Esophagus squamous epithelium (tissue), 5 donors: ENCODE data around the gene TBC1D10A. TPM values are rescaled to one million over a fixed set of nuclear protein-coding genes. Genes with fewer than 3 reads are reported as not detected.

Experiments used
- DNase-seq: peaks from one replicate; lab custom pipeline; 2025; lab: John Stamatoyannopoulos, UW
- H3K27ac ChIP-seq, 4 donors: fragments of 200-600 bp; sonication (generic); one replicate each; pipeline ENCODE4 v1.5.1; 2016 to 2019; ENCODE audit warnings: mild to moderate bottlenecking in 1 of 4
- H3K27me3 ChIP-seq, 4 donors: fragments of 200-600 bp; sonication (generic); 1 replicate in 3 of 4; 2 replicates in 1 of 4; pipeline versions ENCODE4 v1.5.1 to v1.6.0; 2017 to 2021; ENCODE audit warnings: antibody characterized with exemption in 1 of 4
- H3K36me3 ChIP-seq, 3 donors: fragments of 200-600 bp; sonication (generic); one replicate each; pipeline ENCODE4 v1.5.1; 2016 to 2019
- H3K4me1 ChIP-seq, 3 donors: fragments of 200-600 bp; sonication (generic); one replicate each; pipeline ENCODE4 v1.5.1; 2017 to 2019
- H3K4me3 ChIP-seq, 4 donors: fragments of 200-600 bp; sonication (generic); 1 replicate in 3 of 4; 2 replicates in 1 of 4; pipeline ENCODE4 v1.5.1; 2016 to 2019; ENCODE audit warnings: mild to moderate bottlenecking in 2 of 4, moderate library complexity in 1 of 4
- H3K9me3 ChIP-seq, 3 donors: fragments of 200-600 bp; sonication (generic); one replicate each; pipeline ENCODE4 v1.5.1; 2016 to 2019
- POLR2A ChIP-seq, 4 donors: fragments of 450-650 bp; IDR thresholded peaks; one replicate each; pipeline ENCODE4 v1.6.1; 2017; ENCODE audit warnings: antibody characterized with exemption in 4 of 4, mild to moderate bottlenecking in 4 of 4, moderate library complexity in 3 of 4
- WGBS, 2 donors: methylation state at CpG; one replicate each; pipeline ENCODE4 v1.1.5; 2018; 5-methylcytosine and 5-hydroxymethylcytosine counted together
- intact Hi-C: fragments of 100-400 bp; cut with DNase I; formaldehyde crosslinking; loops from one replicate; pipeline ENCODE4 v1.15.0; 2022
- total RNA-seq, 4 donors: library from RNA; depleted of rRNA; stranded (reverse); fragments of >200 nt; gene quantifications; one replicate each; pipeline ENCODE4 v1.1.0, GENCODE V29; 2016
- TF ChIP-seq, protein P1 (sequence below), 6 experiments: fragments of 450-650 bp in 4 of 6; fragments of 200-600 bp in 2 of 6; sonication (generic) in 2 of 6; IDR thresholded peaks; one replicate each; pipeline ENCODE4 v1.5.1; 2016 to 2019; ENCODE audit warnings: antibody characterized with exemption in 6 of 6, mild to moderate bottlenecking in 4 of 6, moderate library complexity in 4 of 6
- donor health status: DM: yes; HTN: yes; CAD: no.

Gene TBC1D10A
- total RNA-seq, 4 donors from 2014 or later: 40.7 to 55.1 (median 47.0) TPM

DNA sequence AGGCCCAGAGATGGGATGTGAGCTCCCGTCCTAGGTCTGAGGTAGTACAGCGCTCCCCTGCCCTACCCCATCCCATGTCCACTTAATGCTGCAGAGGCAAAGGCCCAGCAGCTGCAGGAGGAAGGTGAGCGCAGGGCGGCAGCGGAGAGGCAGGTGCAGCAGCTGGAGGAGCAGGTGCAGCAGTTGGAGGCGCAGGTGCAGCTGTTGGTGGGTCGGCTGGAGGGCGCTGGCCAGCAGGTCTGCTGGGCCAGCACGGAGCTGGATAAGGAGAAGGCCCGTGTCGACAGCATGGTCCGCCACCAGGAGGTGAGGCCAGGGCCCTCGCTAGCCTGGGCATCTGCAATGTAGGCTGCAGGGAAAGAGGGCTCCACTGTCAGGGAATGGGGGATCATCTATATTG lies 45.2 kb upstream of the TBC1D10A start:
- Histone ChIP-seq H3K36me3 (peaks cover 0 to 4% (median 0%) of the 10 kb centered on the region in 3 donors), H3K27ac (no peak overlapping the region), H3K4me1 (no peaks in the 10 kb centered on the region), H3K4me3 (no peak overlapping the region), H3K27me3 (no peaks in the 10 kb centered on the region), H3K9me3 (no peaks in the 10 kb centered on the region)
- WGBS, 2 donors: 62 to 73% methylated on average over 4 to 8 of the region's 13 CpGs
- TF ChIP-seq POLR2A (IDR thresholded peaks at IDR 0.05): no peak
- TF ChIP-seq, protein P1, sequence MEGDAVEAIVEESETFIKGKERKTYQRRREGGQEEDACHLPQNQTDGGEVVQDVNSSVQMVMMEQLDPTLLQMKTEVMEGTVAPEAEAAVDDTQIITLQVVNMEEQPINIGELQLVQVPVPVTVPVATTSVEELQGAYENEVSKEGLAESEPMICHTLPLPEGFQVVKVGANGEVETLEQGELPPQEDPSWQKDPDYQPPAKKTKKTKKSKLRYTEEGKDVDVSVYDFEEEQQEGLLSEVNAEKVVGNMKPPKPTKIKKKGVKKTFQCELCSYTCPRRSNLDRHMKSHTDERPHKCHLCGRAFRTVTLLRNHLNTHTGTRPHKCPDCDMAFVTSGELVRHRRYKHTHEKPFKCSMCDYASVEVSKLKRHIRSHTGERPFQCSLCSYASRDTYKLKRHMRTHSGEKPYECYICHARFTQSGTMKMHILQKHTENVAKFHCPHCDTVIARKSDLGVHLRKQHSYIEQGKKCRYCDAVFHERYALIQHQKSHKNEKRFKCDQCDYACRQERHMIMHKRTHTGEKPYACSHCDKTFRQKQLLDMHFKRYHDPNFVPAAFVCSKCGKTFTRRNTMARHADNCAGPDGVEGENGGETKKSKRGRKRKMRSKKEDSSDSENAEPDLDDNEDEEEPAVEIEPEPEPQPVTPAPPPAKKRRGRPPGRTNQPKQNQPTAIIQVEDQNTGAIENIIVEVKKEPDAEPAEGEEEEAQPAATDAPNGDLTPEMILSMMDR (IDR thresholded peaks at IDR 0.05): no peak
- DNase-seq: no peak
- intact Hi-C loops: no loop called here

- intact Hi-C loops: no loop called here
- 100% methylated on average over 1 of the region's 9 CpGs; no CpG with 5 or more reads in 1 of the 2 donors for WGBS, 2 donors
- Histone ChIP-seq H3K4me1 (no peaks in the 10 kb centered on the region), H3K27me3 (no peaks in the 10 kb centered on the region), H3K27ac (no peak overlapping the region), H3K36me3 (peaks cover 0 to 2% (median 0%) of the 10 kb centered on the region in 3 donors), H3K4me3 (no peak overlapping the region), H3K9me3 (no peaks in the 10 kb centered on the region)
- DNase-seq: no peak
- no peak for TF ChIP-seq POLR2A (IDR thresholded peaks at IDR 0.05)
- TF ChIP-seq, protein P1 (IDR thresholded peaks at IDR 0.05): no peak
Observed at GRCh38 chr22:30371321-30371720, 44.6 kb upstream of the TBC1D10A start.

DNA sequence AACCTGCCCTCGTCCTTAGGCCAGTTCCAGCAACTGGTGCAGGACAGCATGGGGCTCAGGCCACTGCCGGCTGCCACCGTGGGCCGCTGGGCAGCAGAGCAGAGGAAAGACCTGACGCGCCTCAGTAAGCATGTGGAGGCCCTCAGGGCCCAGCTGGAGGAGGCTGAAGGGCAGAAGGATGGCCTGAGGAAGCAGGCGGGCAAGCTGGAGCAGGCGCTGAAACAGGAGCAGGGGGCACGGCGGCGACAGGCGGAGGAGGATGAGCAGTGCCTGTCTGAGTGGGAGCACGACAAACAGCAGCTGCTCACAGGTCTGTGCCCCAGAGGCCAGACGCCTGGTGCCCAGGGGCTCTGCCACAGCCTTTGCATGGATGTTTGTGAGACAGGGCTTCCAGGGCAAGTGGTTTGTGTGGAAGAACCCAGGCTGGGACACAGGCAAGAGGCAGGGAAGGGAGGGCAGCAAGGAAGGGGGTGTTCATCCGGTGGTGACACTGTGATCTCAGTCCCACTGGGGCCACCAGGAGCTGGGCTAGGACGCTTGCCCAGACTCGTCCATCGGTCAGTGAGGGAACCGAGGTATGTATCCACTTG lies 44.0 kb upstream of the TBC1D10A start:
- no peak overlapping the region for H3K27ac ChIP-seq
- WGBS, 2 donors: 75 to 86% methylated on average over 10 of the region's 19 CpGs
- no peak for DNase-seq
- H3K4me1 ChIP-seq: no peaks in the 10 kb centered on the region
- TF ChIP-seq POLR2A (IDR thresholded peaks at IDR 0.05): no peak
- TF ChIP-seq, protein P1 (IDR thresholded peaks at IDR 0.05): no peak
- no peak overlapping the region for H3K4me3 ChIP-seq
- H3K36me3 ChIP-seq: peaks cover 0 to 8% (median 0%) of the 10 kb centered on the region in 3 donors
- no peaks in the 10 kb centered on the region for H3K27me3 ChIP-seq
- no peaks in the 10 kb centered on the region for H3K9me3 ChIP-seq
- intact Hi-C loops: no loop called here

DNA sequence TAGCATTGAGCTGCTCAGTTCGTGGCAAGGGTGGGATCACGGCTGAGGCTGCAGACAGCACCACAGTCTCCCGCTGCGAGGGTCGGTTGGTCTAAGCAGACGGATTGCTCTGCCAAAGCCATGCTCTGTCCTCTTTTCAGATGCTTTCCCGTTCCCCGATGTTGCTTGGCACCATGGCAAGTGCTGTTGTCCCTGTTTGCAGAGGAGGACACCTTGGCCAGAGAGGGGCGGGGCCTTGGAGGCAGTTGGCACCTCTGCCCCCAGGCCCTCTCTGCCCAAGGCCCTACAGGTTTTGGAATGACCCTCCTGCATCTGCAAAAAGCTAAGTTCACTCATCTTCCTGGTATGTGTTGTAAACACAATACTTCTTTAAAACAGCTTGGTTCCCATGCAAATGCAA lies 41.7 kb upstream of the TBC1D10A start:
- TF ChIP-seq POLR2A (IDR thresholded peaks at IDR 0.05): no peak
- TF ChIP-seq, protein P1 (IDR thresholded peaks at IDR 0.05): no peak
- Histone ChIP-seq H3K4me1 (no peaks in the 10 kb centered on the region), H3K9me3 (no peaks in the 10 kb centered on the region), H3K36me3 (peaks cover 0 to 9% (median 0%) of the 10 kb centered on the region in 3 donors), H3K27ac (no peak overlapping the region), H3K27me3 (no peaks in the 10 kb centered on the region), H3K4me3 (no peak overlapping the region)
- WGBS, 2 donors: 80 to 94% methylated on average over 3 to 7 of the region's 9 CpGs
- intact Hi-C loops: no loop called here
- no peak for DNase-seq

DNA sequence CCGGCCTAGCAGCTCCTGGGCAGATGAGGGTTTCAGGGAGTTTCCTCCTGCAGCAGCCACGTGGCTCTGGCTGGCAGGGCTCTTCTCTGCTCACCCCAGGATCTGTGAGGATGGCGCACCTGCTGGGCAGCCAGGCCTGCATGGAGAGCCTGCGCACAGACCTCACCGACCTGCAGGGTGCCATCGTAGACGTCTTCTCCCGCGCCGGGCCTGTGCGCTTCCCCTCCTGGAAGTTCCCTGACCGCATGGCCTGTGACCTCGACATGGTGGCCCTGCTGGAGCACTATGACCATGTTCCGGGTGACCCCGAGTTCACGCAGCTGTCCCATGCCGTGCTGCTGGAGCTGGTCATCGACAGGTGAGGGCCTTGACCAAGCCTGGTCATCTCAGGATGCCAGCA lies 39.1 kb upstream of the TBC1D10A start:
- WGBS, 2 donors: 89 to 90% methylated on average over 2 to 18 of the region's 18 CpGs
- Histone ChIP-seq H3K27me3 (no peaks in the 10 kb centered on the region), H3K36me3 (peaks cover 0 to 9% (median 0%) of the 10 kb centered on the region in 3 donors), H3K9me3 (no peaks in the 10 kb centered on the region), H3K4me3 (no peak overlapping the region), H3K4me1 (no peaks in the 10 kb centered on the region), H3K27ac (no peak overlapping the region)
- TF ChIP-seq, protein P1 (IDR thresholded peaks at IDR 0.05): no peak
- no peak for TF ChIP-seq POLR2A (IDR thresholded peaks at IDR 0.05)
- no peak for DNase-seq
- intact Hi-C loops: no loop called here
